Neural progenitor cell (in vitro differentiated cells): ENCODE results near the gene C11orf98. TPM values are rescaled to one million over a fixed set of nuclear protein-coding genes. Genes with fewer than 3 reads are reported as not detected.
"Not testable (repeated sequence)": the region's sequence is repeated elsewhere in the genome, so short reads cannot be mapped to it uniquely, and the experiment has no call there.

Experiments
- DNase-seq: peaks from one replicate; pipeline ENCODE4 v3.0.0-alpha.2; 2016; ENCODE audit warnings: low spot score
- H2AFZ ChIP-seq: fragments of 200-600 bp; sonication (generic); replicated peaks from 2 replicates; pipeline ENCODE4 v1.6.1; 2016; ENCODE audit warnings: antibody characterized with exemption
- H3F3A ChIP-seq: fragments of 200-600 bp; sonication (generic); 2 replicates; pipeline ENCODE4 v1.6.1; 2016; ENCODE audit warnings: antibody characterized with exemption, low read depth
- H3K27ac ChIP-seq: fragments of 200-600 bp; sonication (generic); 2 replicates; pipeline ENCODE4 v1.5.1; 2016; ENCODE audit warnings: mild to moderate bottlenecking
- H3K27me3 ChIP-seq: fragments of 200-600 bp; sonication (generic); 2 replicates; pipeline ENCODE4 v1.6.1; 2016; ENCODE audit warnings: mild to moderate bottlenecking, moderate library complexity
- H3K36me3 ChIP-seq: fragments of 200-600 bp; sonication (generic); 2 replicates; pipeline ENCODE4 v1.5.1; 2016
- H3K4me1 ChIP-seq: fragments of 200-600 bp; sonication (generic); 2 replicates; pipeline ENCODE4 v1.6.1; 2016; ENCODE audit warnings: mixed run types
- H3K4me2 ChIP-seq: fragments of 200-600 bp; sonication (generic); 2 replicates; pipeline ENCODE4 v1.6.1; 2016
- H3K4me3 ChIP-seq: fragments of 200-600 bp; sonication (generic); 2 replicates; pipeline ENCODE4 v1.5.1; 2016
- H3K79me2 ChIP-seq: fragments of 200-600 bp; sonication (generic); 2 replicates; pipeline ENCODE4 v1.6.1; 2016; ENCODE audit warnings: low read depth
- H3K9ac ChIP-seq: fragments of 200-600 bp; sonication (generic); 2 replicates; pipeline ENCODE4 v1.6.1; 2016
- H3K9me3 ChIP-seq: fragments of 200-600 bp; sonication (generic); 2 replicates; pipeline ENCODE4 v1.5.1; 2016; ENCODE audit warnings: low read depth
- H4K20me1 ChIP-seq: fragments of 200-600 bp; sonication (generic); 2 replicates; pipeline ENCODE4 v1.6.1; 2016; ENCODE audit warnings: low read depth
- H3K27ac Mint-ChIP-seq: 3 replicates; pipeline ENCODE4 v1.8.0; 2021; ENCODE audit warnings: mixed read lengths
- H3K27me3 Mint-ChIP-seq: 2 replicates; pipeline ENCODE4 v1.8.0; 2022; ENCODE audit warnings: low read depth, mild to moderate bottlenecking, inconsistent platforms, moderate library complexity, mixed read lengths; ENCODE audit not compliant: insufficient read depth
- H3K36me3 Mint-ChIP-seq: 3 replicates; pipeline ENCODE4 v1.8.0; 2021; ENCODE audit warnings: mixed read lengths
- H3K4me1 Mint-ChIP-seq: 3 replicates; pipeline ENCODE4 v1.8.0; 2021; ENCODE audit warnings: mixed read lengths
- H3K4me3 Mint-ChIP-seq: 3 replicates; pipeline ENCODE4 v1.8.0; 2021; ENCODE audit warnings: mild to moderate bottlenecking, moderate library complexity, mixed read lengths
- H3K9me3 Mint-ChIP-seq: 3 replicates; pipeline ENCODE4 v1.8.0; 2020; ENCODE audit warnings: mixed read lengths
- EZH2 ChIP-seq: fragments of 200-600 bp; sonication (generic); IDR thresholded peaks from 2 replicates; pipeline ENCODE4 v1.6.1; 2017; ENCODE audit warnings: antibody characterized with exemption, mild to moderate bottlenecking, moderate library complexity
- EZH2phosphoT487 ChIP-seq: fragments of 200-600 bp; sonication (generic); IDR thresholded peaks from 2 replicates; pipeline ENCODE4 v1.6.1; 2017; ENCODE audit warnings: antibody characterized with exemption
- total RNA-seq: library from RNA; depleted of rRNA; stranded (reverse); fragments of >200 nt; gene quantifications from 2 replicates; pipeline ENCODE4 v1.2.3, GENCODE V29; 2015; ENCODE audit warnings: low replicate concordance
- TF ChIP-seq, protein P1 (sequence below): fragments of 200-600 bp; sonication (generic); IDR thresholded peaks from 2 replicates; pipeline ENCODE4 v1.5.1; 2017; ENCODE audit warnings: antibody characterized with exemption, mild to moderate bottlenecking

The C11orf98 gene
- total RNA-seq, 1 donor from 2014 or later: 73.3 TPM

GRCh38 chr11:62654297-62654696 lies 10.7 kb downstream of the C11orf98 start:
- H2AFZ ChIP-seq: no peak overlapping the region
- peak overlapping the region; percentile 76 for H3K4me3 Mint-ChIP-seq
- no peak overlapping the region for H3K4me2 ChIP-seq

DNA sequence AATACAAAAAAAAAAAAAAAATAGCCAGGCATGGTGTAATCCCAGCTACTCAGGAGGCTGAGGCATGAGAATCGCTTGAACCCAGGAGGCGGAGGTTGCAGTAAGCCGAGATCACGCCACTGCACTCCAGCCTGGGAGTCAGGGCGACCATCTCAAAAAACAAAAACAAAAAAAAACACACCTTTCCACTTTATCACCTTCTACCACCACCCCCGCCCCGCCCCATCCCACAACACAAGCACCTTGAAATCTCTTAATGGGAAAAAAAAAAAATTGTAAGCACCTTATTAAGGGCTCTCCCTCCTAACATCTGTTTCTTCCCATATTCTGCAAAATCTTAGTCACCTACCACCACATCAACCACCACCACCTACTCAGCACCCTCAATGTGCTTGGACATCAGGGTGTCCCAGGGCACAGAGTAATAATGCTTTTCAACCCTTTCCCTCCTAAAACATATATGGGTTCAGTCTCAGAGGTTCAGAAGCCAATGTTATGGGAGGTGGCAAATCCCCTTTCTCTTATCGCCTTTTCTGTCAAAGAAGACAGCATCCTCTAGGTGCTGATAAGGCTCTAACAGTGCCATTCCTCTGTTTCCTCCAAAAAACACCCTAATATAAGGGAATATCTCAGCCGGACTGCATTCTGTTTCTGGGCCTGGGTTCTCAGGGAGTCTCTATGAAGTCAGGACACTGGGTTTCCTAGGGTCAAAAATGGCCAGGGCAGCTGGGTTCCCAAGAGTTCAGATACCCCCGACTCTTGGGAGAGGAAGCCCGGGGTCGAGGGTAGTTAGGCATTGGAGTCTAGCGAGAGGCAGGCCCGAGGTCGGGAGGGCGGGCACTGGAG lies 12.6 kb downstream of the C11orf98 start:
- no peak for TF ChIP-seq EZH2
- TF ChIP-seq, protein P1, sequence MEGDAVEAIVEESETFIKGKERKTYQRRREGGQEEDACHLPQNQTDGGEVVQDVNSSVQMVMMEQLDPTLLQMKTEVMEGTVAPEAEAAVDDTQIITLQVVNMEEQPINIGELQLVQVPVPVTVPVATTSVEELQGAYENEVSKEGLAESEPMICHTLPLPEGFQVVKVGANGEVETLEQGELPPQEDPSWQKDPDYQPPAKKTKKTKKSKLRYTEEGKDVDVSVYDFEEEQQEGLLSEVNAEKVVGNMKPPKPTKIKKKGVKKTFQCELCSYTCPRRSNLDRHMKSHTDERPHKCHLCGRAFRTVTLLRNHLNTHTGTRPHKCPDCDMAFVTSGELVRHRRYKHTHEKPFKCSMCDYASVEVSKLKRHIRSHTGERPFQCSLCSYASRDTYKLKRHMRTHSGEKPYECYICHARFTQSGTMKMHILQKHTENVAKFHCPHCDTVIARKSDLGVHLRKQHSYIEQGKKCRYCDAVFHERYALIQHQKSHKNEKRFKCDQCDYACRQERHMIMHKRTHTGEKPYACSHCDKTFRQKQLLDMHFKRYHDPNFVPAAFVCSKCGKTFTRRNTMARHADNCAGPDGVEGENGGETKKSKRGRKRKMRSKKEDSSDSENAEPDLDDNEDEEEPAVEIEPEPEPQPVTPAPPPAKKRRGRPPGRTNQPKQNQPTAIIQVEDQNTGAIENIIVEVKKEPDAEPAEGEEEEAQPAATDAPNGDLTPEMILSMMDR: peak; percentile 2
- H3K9me3 ChIP-seq: no peaks in the 10 kb centered on the region
- peak overlapping the region; percentile 90 for H3K4me3 ChIP-seq
- Mint-ChIP-seq H3K9me3 (no peaks in the 10 kb centered on the region), H3K36me3 (peaks cover 2% of the 10 kb centered on the region), H3K27ac (peak overlapping the region; percentile 90), H3K4me3 (peak overlapping the region; percentile 93), H3K27me3 (no peaks in the 10 kb centered on the region), H3K4me1 (peaks cover 21% of the 10 kb centered on the region)
- H3F3A ChIP-seq: peaks cover 17% of the 10 kb centered on the region
- DNase-seq: no peak
- H3K36me3 ChIP-seq: no peaks in the 10 kb centered on the region
- H3K9ac ChIP-seq: peak overlapping the region; percentile 89
- H2AFZ ChIP-seq: peak overlapping the region; percentile 98
- H3K4me1 ChIP-seq: no peaks in the 10 kb centered on the region
- H4K20me1 ChIP-seq: peaks cover 3% of the 10 kb centered on the region
- no peaks in the 10 kb centered on the region for H3K27me3 ChIP-seq
- H3K79me2 ChIP-seq: peaks cover 29% of the 10 kb centered on the region
- H3K4me2 ChIP-seq: peak overlapping the region; percentile 90
- peak overlapping the region; percentile 40 for H3K27ac ChIP-seq

More at GRCh38 chr11:62654297-62654696, 10.7 kb downstream of the C11orf98 start:
- no peaks in the 10 kb centered on the region for H4K20me1 ChIP-seq
- H3K27ac ChIP-seq: no peak overlapping the region
- no peaks in the 10 kb centered on the region for H3K36me3 ChIP-seq
- no peak overlapping the region for H3K9ac ChIP-seq
- H3K9me3 ChIP-seq: no peaks in the 10 kb centered on the region
- Mint-ChIP-seq H3K27ac (peak overlapping the region; percentile 42), H3K27me3 (no peaks in the 10 kb centered on the region), H3K9me3 (no peaks in the 10 kb centered on the region), H3K36me3 (no peaks in the 10 kb centered on the region), H3K4me1 (peaks cover 21% of the 10 kb centered on the region)
- H3K4me3 ChIP-seq: no peak overlapping the region
- H3K27me3 ChIP-seq: no peaks in the 10 kb centered on the region
- peaks cover 29% of the 10 kb centered on the region for H3K79me2 ChIP-seq
- H3K4me1 ChIP-seq: no peaks in the 10 kb centered on the region
- TF ChIP-seq, protein P1: no peak
- TF ChIP-seq EZH2phosphoT487: no peak
- TF ChIP-seq EZH2: no peak
- no peak for DNase-seq
- H3F3A ChIP-seq: peaks cover 14% of the 10 kb centered on the region

DNA sequence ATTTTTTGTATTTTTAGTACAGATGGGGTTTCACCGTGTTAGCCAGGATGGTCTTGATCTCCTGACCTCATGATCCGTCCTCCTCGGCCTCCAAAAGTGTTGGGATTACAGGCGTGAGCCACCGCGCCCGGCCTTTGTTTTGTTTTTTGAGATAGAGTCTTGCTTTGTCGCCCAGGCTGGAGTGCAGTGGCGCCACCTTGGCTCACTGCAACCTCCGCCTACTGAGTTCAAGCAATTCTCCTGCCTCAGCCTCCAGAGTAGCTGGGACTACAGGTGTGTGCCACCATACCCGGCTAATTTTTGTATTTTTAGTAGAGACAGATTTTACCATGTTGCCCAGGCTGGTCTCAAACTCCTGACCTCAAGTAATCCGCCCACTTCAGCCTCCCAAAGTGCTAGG lies 14.7 kb downstream of the C11orf98 start:
- H3K27me3 Mint-ChIP-seq, H3K27ac ChIP-seq, H3K4me1 ChIP-seq, DNase-seq, H3K4me2 ChIP-seq, H3K9me3 Mint-ChIP-seq, H2AFZ ChIP-seq, H3K4me3 ChIP-seq, H3K9me3 ChIP-seq, H3K36me3 Mint-ChIP-seq, H3K36me3 ChIP-seq, H3K9ac ChIP-seq, H3K27me3 ChIP-seq, H3K27ac Mint-ChIP-seq: not testable (repeated sequence)
- Histone ChIP-seq H4K20me1 (peaks cover 11% of the 10 kb centered on the region), H3F3A (peaks cover 24% of the 10 kb centered on the region), H3K79me2 (peaks cover 40% of the 10 kb centered on the region)
- Mint-ChIP-seq H3K4me1 (peaks cover 25% of the 10 kb centered on the region), H3K4me3 (peak overlapping the region; percentile 53)

DNA sequence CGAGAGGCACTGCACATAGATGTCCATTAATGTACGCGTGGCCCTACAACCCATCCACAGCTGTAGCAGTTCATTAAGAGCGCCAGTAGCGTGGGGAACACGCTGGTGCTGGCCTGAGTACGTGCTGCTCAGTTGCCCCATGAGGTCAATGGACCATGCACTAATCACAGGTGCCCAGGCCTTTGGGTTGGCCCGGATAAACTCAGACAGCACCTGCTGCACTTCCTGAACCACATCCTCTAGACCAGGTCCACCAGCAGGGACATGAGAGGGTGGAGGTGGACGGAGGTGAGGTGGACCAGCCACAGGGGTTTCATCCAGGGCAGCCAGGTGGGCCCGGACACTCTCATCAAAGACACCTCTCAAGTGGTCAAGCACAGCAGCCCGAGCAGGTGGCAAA lies 15.5 kb downstream of the C11orf98 start:
- H2AFZ ChIP-seq: no peak overlapping the region
- H3K27ac ChIP-seq: no peak overlapping the region
- H3K79me2 ChIP-seq: peaks cover 48% of the 10 kb centered on the region
- peaks cover 16% of the 10 kb centered on the region for H4K20me1 ChIP-seq
- Mint-ChIP-seq H3K9me3 (no peaks in the 10 kb centered on the region), H3K36me3 (peaks cover 5% of the 10 kb centered on the region), H3K27ac (no peak overlapping the region), H3K4me1 (peaks cover 28% of the 10 kb centered on the region), H3K4me3 (no peak overlapping the region), H3K27me3 (peaks cover 8% of the 10 kb centered on the region)
- no peaks in the 10 kb centered on the region for H3K9me3 ChIP-seq
- H3K4me3 ChIP-seq: no peak overlapping the region
- no peak for DNase-seq
- H3K9ac ChIP-seq: no peak overlapping the region
- no peak overlapping the region for H3K4me2 ChIP-seq
- H3K4me1 ChIP-seq: peaks cover 6% of the 10 kb centered on the region
- no peaks in the 10 kb centered on the region for H3K36me3 ChIP-seq
- TF ChIP-seq EZH2phosphoT487 (no peak), EZH2 (no peak)
- TF ChIP-seq, protein P1: no peak
- peaks cover 24% of the 10 kb centered on the region for H3F3A ChIP-seq
- H3K27me3 ChIP-seq: no peaks in the 10 kb centered on the region
